ENCODE results near the gene POU2AF1. TPM values are rescaled to one million over a fixed set of nuclear protein-coding genes. Genes with fewer than 3 reads are reported as not detected.

The POU2AF1 gene
- total RNA-seq, 3 donors from 2014 or later (not counting 1 experiment from before 2014, with no cell fraction given), result 0.82 to 16.8 (median 1.1) TPM

GRCh38 chr11:111426617-111427016, 47.5 kb upstream of the POU2AF1 start:
- ATAC-seq (no peak), DNase-seq (no peak)
- no peak overlapping the region for H3K27ac Mint-ChIP-seq
- H3K4me1 ChIP-seq (ENCODE audit: control insufficient read depth, insufficient read depth, low read length), result no peaks in the 10 kb centered on the region
- H3K27me3 ChIP-seq (ENCODE audit: control insufficient read depth, insufficient read depth, low read length), result no peaks in the 10 kb centered on the region
- H3K36me3 Mint-ChIP-seq, result no peaks in the 10 kb centered on the region
- intact Hi-C loops (cut with micrococcal nuclease), result no loop called here
- no peak overlapping the region for H3K4me3 Mint-ChIP-seq
- H3K27ac ChIP-seq (ENCODE audit: low read length), result no peak overlapping the region
- TF ChIP-seq CTCF (IDR thresholded peaks at IDR 0.05), result no peak
- H3K9me3 Mint-ChIP-seq, result no peaks in the 10 kb centered on the region
- H3K36me3 ChIP-seq (ENCODE audit: control insufficient read depth, insufficient read depth, low read length), result no peaks in the 10 kb centered on the region
- H3K9me3 ChIP-seq (ENCODE audit: control insufficient read depth, insufficient read depth, low read length), result no peaks in the 10 kb centered on the region
- WGBS (ENCODE audit: insufficient coverage), result 91% methylated on average over 6 of the region's 6 CpGs
- no peak overlapping the region for H3K4me3 ChIP-seq (ENCODE audit: low read length)
- H3K4me1 Mint-ChIP-seq, result no peaks in the 10 kb centered on the region
- peaks cover 5 to 10% of the 10 kb centered on the region in 2 donors for H3K27me3 Mint-ChIP-seq (ENCODE audit: low read depth in 2 of 2)

- no peaks in the 10 kb centered on the region for H3K9me3 ChIP-seq (ENCODE audit: control insufficient read depth, insufficient read depth, low read length)
- no peak overlapping the region for H3K27ac Mint-ChIP-seq
- DNase-seq (no peak), ATAC-seq (no peak)
- H3K27me3 ChIP-seq (ENCODE audit: control insufficient read depth, insufficient read depth, low read length), result no peaks in the 10 kb centered on the region
- peaks cover 12% of the 10 kb centered on the region for H3K4me1 ChIP-seq (ENCODE audit: control insufficient read depth, insufficient read depth, low read length)
- H3K27me3 Mint-ChIP-seq (ENCODE audit: low read depth in 2 of 2), result peaks cover 4 to 7% of the 10 kb centered on the region in 2 donors
- WGBS (ENCODE audit: insufficient coverage), result 63% methylated on average over 1 of the region's 1 CpG
- peaks cover 8 to 9% of the 10 kb centered on the region in 2 donors for H3K4me1 Mint-ChIP-seq
- no peak for TF ChIP-seq CTCF (IDR thresholded peaks at IDR 0.05)
- H3K36me3 Mint-ChIP-seq, result no peaks in the 10 kb centered on the region
- no peaks in the 10 kb centered on the region for H3K9me3 Mint-ChIP-seq
- H3K4me3 ChIP-seq (ENCODE audit: low read length), result no peak overlapping the region
- H3K27ac ChIP-seq (ENCODE audit: low read length), result no peak overlapping the region
- H3K4me3 Mint-ChIP-seq, result no peak overlapping the region
- no peaks in the 10 kb centered on the region for H3K36me3 ChIP-seq (ENCODE audit: control insufficient read depth, insufficient read depth, low read length)
- intact Hi-C loops (cut with micrococcal nuclease), result no loop called here
Observed at GRCh38 chr11:111423250-111423615, 44.2 kb upstream of the POU2AF1 start.

- WGBS (ENCODE audit: insufficient coverage), result 49% methylated on average over 12 of the region's 12 CpGs
- intact Hi-C loops (cut with micrococcal nuclease), result no loop called here
- no peak overlapping the region for H3K4me3 ChIP-seq (ENCODE audit: low read length)
- no peak overlapping the region for H3K27ac ChIP-seq (ENCODE audit: low read length)
- no peaks in the 10 kb centered on the region for H3K27me3 ChIP-seq (ENCODE audit: control insufficient read depth, insufficient read depth, low read length)
- H3K27me3 Mint-ChIP-seq (ENCODE audit: low read depth in 2 of 2), result peaks cover 4 to 7% of the 10 kb centered on the region in 2 donors
- peaks cover 17% of the 10 kb centered on the region for H3K4me1 ChIP-seq (ENCODE audit: control insufficient read depth, insufficient read depth, low read length)
- no peak for TF ChIP-seq CTCF (IDR thresholded peaks at IDR 0.05)
- H3K36me3 Mint-ChIP-seq, result no peaks in the 10 kb centered on the region
- peaks cover 14 to 15% of the 10 kb centered on the region in 2 donors for H3K4me1 Mint-ChIP-seq
- peak in 1 of 2 donors; percentile 62 for DNase-seq
- ATAC-seq, result peak in 1 of 3 donors; percentile 48
- H3K9me3 ChIP-seq (ENCODE audit: control insufficient read depth, insufficient read depth, low read length), result no peaks in the 10 kb centered on the region
- H3K4me3 Mint-ChIP-seq, result no peak overlapping the region
- no peaks in the 10 kb centered on the region for H3K36me3 ChIP-seq (ENCODE audit: control insufficient read depth, insufficient read depth, low read length)
- H3K9me3 Mint-ChIP-seq, result no peaks in the 10 kb centered on the region
- H3K27ac Mint-ChIP-seq, result no peak overlapping the region
Observed at GRCh38 chr11:111422494-111423249, 43.6 kb upstream of the POU2AF1 start.

GRCh38 chr11:111421251-111421650, 42.2 kb upstream of the POU2AF1 start:
- H3K9me3 Mint-ChIP-seq, result no peaks in the 10 kb centered on the region
- no peak overlapping the region for H3K27ac ChIP-seq (ENCODE audit: low read length)
- no peak for TF ChIP-seq CTCF (IDR thresholded peaks at IDR 0.05)
- H3K27ac Mint-ChIP-seq, result no peak overlapping the region
- no peaks in the 10 kb centered on the region for H3K9me3 ChIP-seq (ENCODE audit: control insufficient read depth, insufficient read depth, low read length)
- H3K36me3 Mint-ChIP-seq, result no peaks in the 10 kb centered on the region
- peaks cover 23 to 26% of the 10 kb centered on the region in 2 donors for H3K4me1 Mint-ChIP-seq
- H3K36me3 ChIP-seq (ENCODE audit: control insufficient read depth, insufficient read depth, low read length), result no peaks in the 10 kb centered on the region
- ATAC-seq (no peak), DNase-seq (no peak)
- H3K4me3 Mint-ChIP-seq, result no peak overlapping the region
- peaks cover 31% of the 10 kb centered on the region for H3K4me1 ChIP-seq (ENCODE audit: control insufficient read depth, insufficient read depth, low read length)
- H3K27me3 ChIP-seq (ENCODE audit: control insufficient read depth, insufficient read depth, low read length), result no peaks in the 10 kb centered on the region
- 79% methylated on average over 5 of the region's 5 CpGs for WGBS (ENCODE audit: insufficient coverage)
- peaks cover 4 to 7% of the 10 kb centered on the region in 2 donors for H3K27me3 Mint-ChIP-seq (ENCODE audit: low read depth in 2 of 2)
- H3K4me3 ChIP-seq (ENCODE audit: low read length), result no peak overlapping the region
- intact Hi-C loops (cut with micrococcal nuclease), result no loop called here
